Mucosa of stomach (tissue), 1 donor: ENCODE data around the gene ZNF473.
"Not testable (repeated sequence)": the region's sequence is repeated elsewhere in the genome, so short reads cannot be mapped to it uniquely, and the experiment has no call there.

Experiments used
- H3K27me3 ChIP-seq: one replicate; pipeline ENCODE4 v1.7.0; 2013; ENCODE audit warnings: mild to moderate bottlenecking, low read length; ENCODE audit not compliant: control insufficient read depth, insufficient read depth
- H3K36me3 ChIP-seq: one replicate; pipeline ENCODE4 v1.7.0; 2013; ENCODE audit warnings: low read length; ENCODE audit not compliant: control insufficient read depth, insufficient read depth
- H3K4me1 ChIP-seq: one replicate; pipeline ENCODE4 v1.7.0; 2013; ENCODE audit warnings: mild to moderate bottlenecking, low read length; ENCODE audit not compliant: control insufficient read depth, insufficient read depth
- H3K4me3 ChIP-seq: one replicate; pipeline ENCODE4 v1.7.0; 2013; ENCODE audit warnings: low read length
- H3K9ac ChIP-seq: one replicate; pipeline ENCODE4 v1.7.0; 2013; ENCODE audit warnings: mild to moderate bottlenecking, low read length, moderate library complexity
- H3K9me3 ChIP-seq: one replicate; pipeline ENCODE4 v1.7.0; 2013; ENCODE audit warnings: mild to moderate bottlenecking, low read length, moderate library complexity; ENCODE audit not compliant: control insufficient read depth
- donor health status: Pancreatic carcinoma.

Gene ZNF473

GRCh38 chr19:50087153-50087552 lies 61.3 kb downstream of the ZNF473 start:
- H3K9me3 ChIP-seq, H3K4me3 ChIP-seq, H3K27me3 ChIP-seq, H3K4me1 ChIP-seq, H3K9ac ChIP-seq, H3K36me3 ChIP-seq: not testable (repeated sequence)

- H3K27me3 ChIP-seq, H3K9ac ChIP-seq, H3K4me3 ChIP-seq, H3K36me3 ChIP-seq, H3K4me1 ChIP-seq, H3K9me3 ChIP-seq: not testable (repeated sequence)
Observed at GRCh38 chr19:50090706-50091105, 64.9 kb downstream of the ZNF473 start.

DNA sequence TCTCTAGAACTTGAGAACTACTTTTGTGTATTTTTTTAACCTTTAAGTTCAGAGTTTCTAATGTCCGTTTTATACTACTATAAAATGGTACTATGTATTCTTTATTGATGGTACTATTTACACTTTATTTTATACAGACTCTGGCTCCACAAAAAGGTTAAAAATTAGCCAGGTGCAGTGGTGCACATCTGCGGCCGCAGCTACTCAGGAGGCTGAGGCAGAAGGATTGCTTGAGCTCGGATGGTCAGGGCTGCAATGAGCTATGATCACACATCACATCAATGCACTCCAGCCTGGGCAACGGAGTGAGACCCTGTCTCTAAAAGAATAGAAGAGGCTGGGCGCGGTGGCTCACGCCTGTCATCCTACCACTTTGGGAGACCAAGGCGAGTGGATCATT lies 66.0 kb downstream of the ZNF473 start:
- not testable (repeated sequence) for H3K9me3 ChIP-seq, H3K4me3 ChIP-seq, H3K9ac ChIP-seq, H3K27me3 ChIP-seq, H3K36me3 ChIP-seq, H3K4me1 ChIP-seq

- H3K9ac ChIP-seq, H3K36me3 ChIP-seq, H3K4me1 ChIP-seq, H3K9me3 ChIP-seq, H3K4me3 ChIP-seq, H3K27me3 ChIP-seq: not testable (repeated sequence)
Observed at GRCh38 chr19:50092597-50092996, 66.8 kb downstream of the ZNF473 start.

DNA sequence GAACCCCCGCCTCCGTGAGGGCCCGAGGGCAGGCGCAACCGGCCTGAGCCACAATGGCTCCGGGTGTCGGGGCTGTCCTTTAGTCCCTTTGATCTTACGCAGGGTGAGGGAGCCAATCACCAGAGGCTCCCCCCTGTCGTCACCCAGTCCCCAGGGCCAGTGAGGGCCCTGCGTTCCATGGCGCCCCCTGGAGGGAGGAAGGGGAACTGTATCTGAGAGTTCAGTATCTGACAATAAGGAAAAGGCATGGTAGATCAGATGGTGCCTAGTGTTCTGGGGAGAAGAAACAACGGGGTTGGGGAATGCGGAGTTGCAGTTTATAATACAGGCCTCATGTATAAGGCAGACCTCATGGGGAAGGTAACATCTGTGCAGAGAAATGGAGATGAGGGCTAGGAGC lies 72.1 kb downstream of the ZNF473 start:
- H3K27me3 ChIP-seq, H3K4me1 ChIP-seq, H3K36me3 ChIP-seq, H3K9me3 ChIP-seq, H3K4me3 ChIP-seq, H3K9ac ChIP-seq: not testable (repeated sequence)

DNA sequence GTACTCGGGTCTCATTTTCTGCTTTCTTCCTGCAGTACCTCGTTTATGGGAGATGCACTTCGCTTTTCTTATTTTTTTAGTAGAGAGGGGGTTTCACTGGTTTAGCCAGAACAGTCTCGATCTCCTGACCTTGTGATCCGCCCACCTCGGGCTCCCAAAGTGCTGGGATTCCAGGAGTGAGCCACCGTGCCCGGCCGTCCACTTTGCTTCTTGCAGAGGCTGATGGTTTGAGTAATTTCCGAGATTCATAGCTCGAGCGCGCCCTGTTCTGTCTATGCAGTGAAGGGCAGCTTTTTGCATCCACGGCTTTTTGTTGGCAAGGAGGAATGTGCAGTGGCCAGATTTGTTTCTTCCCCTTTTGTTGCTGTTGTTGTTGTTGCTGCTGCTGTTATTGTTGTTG lies 73.1 kb downstream of the ZNF473 start:
- H3K36me3 ChIP-seq, H3K27me3 ChIP-seq, H3K4me1 ChIP-seq, H3K9ac ChIP-seq, H3K4me3 ChIP-seq, H3K9me3 ChIP-seq: not testable (repeated sequence)

DNA sequence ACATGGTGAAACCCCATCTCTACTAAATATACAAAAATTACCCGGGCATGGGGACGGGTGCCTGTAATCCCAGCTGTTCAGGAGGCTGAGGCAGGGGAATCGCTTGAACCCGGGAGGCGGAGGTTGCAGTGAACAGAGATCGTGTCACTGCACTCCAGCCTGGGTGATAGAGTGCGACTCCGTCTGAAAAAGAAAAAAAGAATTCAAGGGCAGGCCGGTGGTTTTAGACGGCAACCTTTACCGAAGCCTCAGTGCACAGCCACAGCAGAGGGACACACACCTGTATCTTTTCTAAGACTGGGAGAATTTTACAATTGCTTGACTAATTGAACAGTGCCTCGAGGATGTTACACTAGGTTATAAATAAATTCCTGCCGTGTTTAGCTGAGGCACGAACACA lies 73.9 kb downstream of the ZNF473 start:
- not testable (repeated sequence) for H3K4me1 ChIP-seq, H3K9me3 ChIP-seq, H3K4me3 ChIP-seq, H3K9ac ChIP-seq, H3K36me3 ChIP-seq, H3K27me3 ChIP-seq

- not testable (repeated sequence) for H3K4me3 ChIP-seq, H3K27me3 ChIP-seq, H3K4me1 ChIP-seq, H3K9ac ChIP-seq, H3K36me3 ChIP-seq, H3K9me3 ChIP-seq
Observed at GRCh38 chr19:50100946-50101345, 75.1 kb downstream of the ZNF473 start.
